ENCODE measurements around the gene MYORG.
"Not testable (repeated sequence)": the region's sequence is repeated elsewhere in the genome, so short reads cannot be mapped to it uniquely, and the experiment has no call there.

MYORG gene

DNA sequence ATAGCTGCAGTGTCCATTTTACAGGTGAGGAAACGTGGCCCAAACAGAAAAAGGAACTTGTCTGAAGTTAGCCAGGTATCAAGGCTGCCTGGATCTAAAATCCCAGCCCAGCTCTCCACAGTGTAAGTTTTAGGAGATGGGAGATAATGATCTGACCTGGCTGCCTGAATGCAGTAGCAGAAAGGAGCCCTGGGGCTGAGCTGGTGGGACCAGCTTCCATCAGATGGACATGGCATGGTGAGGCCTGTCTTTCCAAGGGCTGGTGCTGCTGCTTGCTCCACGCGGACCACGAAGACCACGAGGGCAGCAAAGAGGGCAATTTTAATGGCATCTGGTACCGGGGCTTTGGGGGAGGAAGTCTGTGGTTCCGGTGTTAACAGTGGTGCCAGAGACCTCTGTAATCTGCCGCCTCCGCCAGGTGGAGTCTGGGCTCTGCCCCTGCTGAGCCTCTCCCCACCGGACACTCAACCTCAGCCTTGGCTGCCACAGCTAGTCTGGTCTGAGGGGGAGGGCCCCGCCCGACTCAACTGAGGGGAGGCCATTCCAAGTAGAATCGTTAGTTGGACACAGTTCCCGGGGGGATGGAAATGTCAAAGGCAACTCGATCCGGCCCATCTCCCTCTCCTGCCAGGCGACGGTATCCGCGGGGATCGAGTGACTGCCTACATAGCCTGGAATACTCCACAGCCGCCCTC is 650 bp downstream of the MYORG start:
- H3K27ac ChIP-seq (ENCODE audit: low read depth, low read length): no peak overlapping the region
- H3K79me2 ChIP-seq (ENCODE audit: control insufficient read depth, insufficient read depth, low read length, unreplicated experiment): no peaks in the 10 kb centered on the region
- H2AFZ ChIP-seq (ENCODE audit: low read length, unreplicated experiment): no peak overlapping the region
- peak overlapping the region; percentile 76 for H3K4me3 ChIP-seq (ENCODE audit: low read depth, low read length)
- peaks cover 6% of the 10 kb centered on the region for H3K4me1 ChIP-seq (ENCODE audit: control insufficient read depth, insufficient read depth, low read length, unreplicated experiment)
- H3K27me3 ChIP-seq (ENCODE audit: insufficient read depth, low read length): peaks cover 6% of the 10 kb centered on the region; the same call in 1 of the 2 replicates
- H3K36me3 ChIP-seq (ENCODE audit: insufficient read depth, low read length): no peaks in the 10 kb centered on the region

DNA sequence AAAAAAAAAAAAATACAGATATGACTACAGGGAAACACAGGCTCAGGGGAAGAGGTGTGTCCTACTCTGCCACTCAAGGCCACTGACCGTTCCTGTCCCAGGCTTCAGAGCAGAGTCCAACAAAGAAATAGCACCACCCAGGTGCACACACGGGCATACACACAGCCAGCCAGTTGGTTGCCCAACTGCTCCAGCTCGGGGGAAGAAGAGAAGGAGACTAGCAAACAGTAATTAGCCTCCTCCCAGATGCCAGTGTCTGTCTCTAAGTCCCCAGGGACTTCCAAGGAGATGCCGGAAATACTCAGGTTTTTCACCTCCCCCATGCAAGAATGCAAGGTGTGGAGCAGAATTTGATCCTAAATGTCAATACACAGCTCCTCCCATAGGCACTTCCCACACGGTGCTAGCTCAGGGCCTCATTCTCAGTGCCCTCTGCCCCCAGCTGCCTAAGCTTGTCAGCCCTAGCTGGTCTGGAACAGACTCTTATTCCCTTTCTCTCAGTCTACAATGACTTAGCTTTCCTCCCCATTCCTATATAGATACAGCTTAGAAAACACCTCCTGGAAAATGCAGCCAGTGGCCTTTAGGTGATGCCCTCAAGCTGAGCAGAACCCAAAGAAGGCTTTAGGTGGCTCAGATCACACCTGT is 1.7 kb downstream of the MYORG start:
- Histone ChIP-seq H3K4me1 (ENCODE audit: control insufficient read depth, insufficient read depth, low read length, unreplicated experiment) (peaks cover 4% of the 10 kb centered on the region), H3K4me3 (ENCODE audit: low read depth, low read length) (no peak overlapping the region), H3K79me2 (ENCODE audit: control insufficient read depth, insufficient read depth, low read length, unreplicated experiment) (no peaks in the 10 kb centered on the region), H3K36me3 (ENCODE audit: insufficient read depth, low read length) (no peaks in the 10 kb centered on the region), H2AFZ (ENCODE audit: low read length, unreplicated experiment) (no peak overlapping the region), H3K27ac (ENCODE audit: low read depth, low read length) (no peak overlapping the region), H3K27me3 (ENCODE audit: insufficient read depth, low read length) (peaks cover 7% of the 10 kb centered on the region; the same call in 1 of the 2 replicates)

GRCh38 chr9:34374339-34374738 is 2.4 kb downstream of the MYORG start:
- H3K79me2 ChIP-seq (ENCODE audit: control insufficient read depth, insufficient read depth, low read length, unreplicated experiment): no peaks in the 10 kb centered on the region
- no peak overlapping the region for H3K27ac ChIP-seq (ENCODE audit: low read depth, low read length)
- peaks cover 7% of the 10 kb centered on the region; the same call in 1 of the 2 replicates for H3K27me3 ChIP-seq (ENCODE audit: insufficient read depth, low read length)
- H3K36me3 ChIP-seq (ENCODE audit: insufficient read depth, low read length): no peaks in the 10 kb centered on the region
- no peaks in the 10 kb centered on the region for H3K4me1 ChIP-seq (ENCODE audit: control insufficient read depth, insufficient read depth, low read length, unreplicated experiment)
- H2AFZ ChIP-seq (ENCODE audit: low read length, unreplicated experiment): no peak overlapping the region
- H3K4me3 ChIP-seq (ENCODE audit: low read depth, low read length): no peak overlapping the region

- Histone ChIP-seq H3K27ac (ENCODE audit: low read depth, low read length) (no peak overlapping the region), H3K4me3 (ENCODE audit: low read depth, low read length) (no peak overlapping the region), H3K36me3 (ENCODE audit: insufficient read depth, low read length) (no peaks in the 10 kb centered on the region), H3K4me1 (ENCODE audit: control insufficient read depth, insufficient read depth, low read length, unreplicated experiment) (no peaks in the 10 kb centered on the region), H3K27me3 (ENCODE audit: insufficient read depth, low read length) (peaks cover 7% of the 10 kb centered on the region; the same call in 1 of the 2 replicates), H3K79me2 (ENCODE audit: control insufficient read depth, insufficient read depth, low read length, unreplicated experiment) (no peaks in the 10 kb centered on the region), H2AFZ (ENCODE audit: low read length, unreplicated experiment) (no peak overlapping the region)
Observed at GRCh38 chr9:34373749-34374148, 2.9 kb downstream of the MYORG start.

DNA sequence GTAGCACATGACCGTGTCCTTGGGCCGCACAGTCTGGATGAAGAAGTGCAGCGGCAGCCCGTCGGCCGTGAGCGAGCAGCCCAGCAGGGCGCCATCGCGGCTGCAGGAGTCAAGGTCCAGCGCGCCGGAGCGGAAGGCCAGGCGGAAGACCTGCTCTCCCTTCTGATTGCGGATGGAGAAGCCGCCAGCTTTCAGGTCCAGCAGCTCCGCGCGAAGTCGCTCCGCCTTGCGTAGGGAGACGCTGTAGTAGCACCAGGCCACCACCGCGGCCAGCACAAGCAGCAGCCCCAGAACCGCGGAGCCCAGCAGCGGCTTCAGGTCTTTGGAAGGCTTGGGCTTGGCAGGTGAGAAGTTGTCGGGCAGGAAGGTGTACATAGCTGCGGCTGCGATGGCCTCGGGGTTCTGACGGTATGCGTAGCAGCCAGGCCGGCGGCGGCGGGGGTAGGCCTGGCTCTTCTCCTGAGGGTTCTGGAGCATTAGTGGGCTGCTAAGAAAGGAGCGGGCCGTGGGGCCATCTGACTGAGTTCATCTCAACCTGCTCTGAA is 4.2 kb downstream of the MYORG start:
- no peak overlapping the region for H3K27ac ChIP-seq (ENCODE audit: low read depth, low read length)

GRCh38 chr9:34371886-34372466 is 4.7 kb downstream of the MYORG start:
- Histone ChIP-seq H3K27me3 (ENCODE audit: insufficient read depth, low read length) (peaks cover 7% of the 10 kb centered on the region; the same call in 1 of the 2 replicates), H3K36me3 (ENCODE audit: insufficient read depth, low read length) (no peaks in the 10 kb centered on the region), H3K4me1 (ENCODE audit: control insufficient read depth, insufficient read depth, low read length, unreplicated experiment) (no peaks in the 10 kb centered on the region), H3K79me2 (ENCODE audit: control insufficient read depth, insufficient read depth, low read length, unreplicated experiment) (no peaks in the 10 kb centered on the region), H3K4me3 (ENCODE audit: low read depth, low read length) (no peak overlapping the region), H3K27ac (ENCODE audit: low read depth, low read length) (no peak overlapping the region), H2AFZ (ENCODE audit: low read length, unreplicated experiment) (no peak overlapping the region)

More for the DNA sequence above, 4.2 kb downstream of the MYORG start:
- Histone ChIP-seq H3K4me3 (ENCODE audit: low read depth, low read length) (no peak overlapping the region), H3K79me2 (ENCODE audit: control insufficient read depth, insufficient read depth, low read length, unreplicated experiment) (no peaks in the 10 kb centered on the region), H3K36me3 (ENCODE audit: insufficient read depth, low read length) (no peaks in the 10 kb centered on the region), H3K27me3 (ENCODE audit: insufficient read depth, low read length) (peaks cover 7% of the 10 kb centered on the region; the same call in 1 of the 2 replicates), H2AFZ (ENCODE audit: low read length, unreplicated experiment) (no peak overlapping the region), H3K4me1 (ENCODE audit: control insufficient read depth, insufficient read depth, low read length, unreplicated experiment) (no peaks in the 10 kb centered on the region)

DNA sequence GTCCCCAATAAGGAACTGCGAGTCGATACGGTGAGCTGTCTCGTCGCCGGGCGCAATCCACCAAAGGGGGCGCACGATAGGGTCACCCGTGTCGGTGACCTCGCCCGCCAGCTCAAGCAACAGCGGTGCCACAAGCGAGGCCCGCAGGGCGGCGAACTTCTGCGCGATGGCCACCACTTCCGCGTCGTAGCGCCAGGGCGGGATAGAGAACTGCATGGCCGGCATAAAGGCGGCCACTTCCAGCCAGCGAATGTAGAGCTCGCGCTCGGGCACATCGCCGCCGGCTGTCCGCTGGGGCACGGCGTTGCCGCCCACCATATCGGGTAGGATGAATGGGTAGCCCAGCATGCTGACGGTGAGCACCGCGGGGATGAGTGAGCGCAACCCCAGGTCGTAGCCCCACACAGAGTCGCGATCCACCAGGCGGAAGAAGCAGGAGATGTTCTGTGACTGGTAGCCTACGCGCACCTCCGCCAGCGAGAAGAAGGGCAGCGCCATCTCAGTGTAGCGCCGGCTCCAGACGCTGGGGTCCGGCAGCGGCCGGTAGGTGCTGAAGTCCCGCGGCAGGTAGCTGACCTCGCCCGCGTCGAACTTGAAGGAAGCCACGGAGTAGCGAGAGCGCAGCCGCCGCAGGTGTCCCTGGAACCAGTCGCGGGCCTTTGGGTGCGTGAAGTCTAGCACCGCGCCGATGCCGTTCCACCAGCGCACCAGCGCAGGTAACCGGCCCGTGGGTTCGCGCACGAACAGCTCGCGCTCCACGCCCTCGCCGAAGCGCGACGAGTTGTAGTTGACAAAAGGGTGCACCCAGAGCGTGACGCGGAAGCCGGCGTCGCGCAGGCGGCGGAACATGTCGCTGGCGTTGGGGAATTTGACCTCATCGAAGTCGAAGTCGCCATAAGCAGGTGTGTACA is 5.5 kb downstream of the MYORG start:
- no peaks in the 10 kb centered on the region for H3K36me3 ChIP-seq (ENCODE audit: insufficient read depth, low read length)
- H2AFZ ChIP-seq (ENCODE audit: low read length, unreplicated experiment): no peak overlapping the region
- no peaks in the 10 kb centered on the region for H3K4me1 ChIP-seq (ENCODE audit: control insufficient read depth, insufficient read depth, low read length, unreplicated experiment)

DNA sequence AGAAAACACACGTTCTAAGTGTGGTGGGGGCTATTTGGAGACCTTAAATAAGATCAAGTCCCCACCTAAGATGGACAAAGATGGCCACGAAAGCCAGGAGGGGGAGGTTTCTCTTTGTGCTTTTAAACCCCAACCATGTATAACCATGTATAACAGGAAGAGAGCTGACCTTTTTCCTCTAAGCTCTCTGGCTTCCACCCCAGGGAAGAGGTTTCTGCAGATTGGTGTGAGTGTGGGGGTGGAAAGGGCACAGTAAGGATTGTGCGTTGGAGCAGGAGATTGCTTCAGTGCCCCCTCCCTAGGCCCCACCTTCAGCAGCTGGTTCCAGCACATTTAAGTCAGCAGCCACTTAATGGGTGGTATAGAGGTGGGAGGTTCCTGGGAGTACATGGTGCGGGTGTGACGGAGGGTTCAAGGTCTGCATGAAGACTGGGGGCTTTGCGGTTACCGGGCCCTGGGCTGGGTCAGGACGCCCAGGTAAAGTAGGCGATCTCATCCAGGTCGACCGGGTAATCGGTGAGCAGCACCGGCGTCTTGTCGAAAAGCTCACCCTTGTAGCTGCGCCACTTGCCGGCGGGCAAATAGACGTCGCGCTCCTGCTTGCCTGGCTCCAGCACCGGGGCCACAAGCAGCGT is 6.2 kb downstream of the MYORG start:
- no peak overlapping the region for H3K4me3 ChIP-seq (ENCODE audit: low read depth, low read length)
- H3K79me2 ChIP-seq (ENCODE audit: control insufficient read depth, insufficient read depth, low read length, unreplicated experiment): no peaks in the 10 kb centered on the region
- no peak overlapping the region for H3K27ac ChIP-seq (ENCODE audit: low read depth, low read length)
- H3K36me3 ChIP-seq (ENCODE audit: insufficient read depth, low read length): no peaks in the 10 kb centered on the region
- peaks cover 7% of the 10 kb centered on the region; the same call in 1 of the 2 replicates for H3K27me3 ChIP-seq (ENCODE audit: insufficient read depth, low read length)
- H2AFZ ChIP-seq (ENCODE audit: low read length, unreplicated experiment): no peak overlapping the region
- no peaks in the 10 kb centered on the region for H3K4me1 ChIP-seq (ENCODE audit: control insufficient read depth, insufficient read depth, low read length, unreplicated experiment)

More for the DNA sequence above, 5.5 kb downstream of the MYORG start:
- Histone ChIP-seq H3K4me3 (ENCODE audit: low read depth, low read length) (no peak overlapping the region), H3K27ac (ENCODE audit: low read depth, low read length) (no peak overlapping the region), H3K27me3 (ENCODE audit: insufficient read depth, low read length) (peaks cover 7% of the 10 kb centered on the region; the same call in 1 of the 2 replicates), H3K79me2 (ENCODE audit: control insufficient read depth, insufficient read depth, low read length, unreplicated experiment) (no peaks in the 10 kb centered on the region)

DNA sequence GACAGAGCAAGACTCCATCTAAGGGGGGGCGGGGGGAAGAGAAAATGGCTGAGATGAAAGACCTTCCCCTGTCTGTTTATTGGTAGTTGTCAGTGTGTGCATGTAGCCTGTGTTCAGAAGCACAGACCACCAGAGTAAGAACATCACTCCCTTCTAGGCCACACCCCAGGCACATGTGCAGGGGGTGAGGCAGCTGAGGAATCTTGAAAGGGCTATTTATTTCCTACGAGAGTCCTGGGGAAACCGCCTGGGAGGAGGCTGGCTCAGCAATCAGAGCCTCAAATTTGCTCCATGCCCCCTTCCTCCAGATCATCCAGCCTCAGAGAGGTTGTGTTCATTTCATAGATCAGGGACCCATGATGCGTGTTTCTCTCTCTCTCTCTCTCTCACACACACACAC is 7.1 kb downstream of the MYORG start:
- H3K27ac ChIP-seq (ENCODE audit: low read depth, low read length): no peak overlapping the region
- H3K36me3 ChIP-seq (ENCODE audit: insufficient read depth, low read length): no peaks in the 10 kb centered on the region
- no peaks in the 10 kb centered on the region for H3K79me2 ChIP-seq (ENCODE audit: control insufficient read depth, insufficient read depth, low read length, unreplicated experiment)
- H3K27me3 ChIP-seq (ENCODE audit: insufficient read depth, low read length): peaks cover 7% of the 10 kb centered on the region; the same call in 1 of the 2 replicates
- no peak overlapping the region for H2AFZ ChIP-seq (ENCODE audit: low read length, unreplicated experiment)
- H3K4me1 ChIP-seq (ENCODE audit: control insufficient read depth, insufficient read depth, low read length, unreplicated experiment): no peaks in the 10 kb centered on the region
- no peak overlapping the region for H3K4me3 ChIP-seq (ENCODE audit: low read depth, low read length)

DNA sequence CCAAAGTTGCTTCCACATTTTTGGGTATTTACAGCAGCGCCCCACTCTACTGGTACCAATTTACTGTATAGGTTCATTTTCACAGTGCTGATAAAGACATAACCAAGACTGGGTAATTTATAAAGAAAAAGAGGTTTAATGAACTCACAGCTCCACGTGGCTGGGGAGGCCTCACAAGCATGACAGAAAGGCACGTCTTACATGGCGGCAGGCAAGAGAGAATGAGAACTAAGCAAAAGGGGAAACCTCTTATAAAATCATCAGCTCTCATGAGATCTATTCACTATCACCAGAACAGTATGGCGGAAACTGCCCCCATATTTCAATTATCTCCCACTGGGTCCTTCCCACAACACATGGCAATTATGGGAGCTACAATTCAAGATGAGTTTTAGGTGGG is 7.9 kb downstream of the MYORG start:
- H3K36me3 ChIP-seq (ENCODE audit: insufficient read depth, low read length); H3K79me2 ChIP-seq (ENCODE audit: control insufficient read depth, insufficient read depth, low read length, unreplicated experiment); H3K27ac ChIP-seq (ENCODE audit: low read depth, low read length); H3K4me3 ChIP-seq (ENCODE audit: low read depth, low read length); H2AFZ ChIP-seq (ENCODE audit: low read length, unreplicated experiment); H3K27me3 ChIP-seq (ENCODE audit: insufficient read depth, low read length); H3K4me1 ChIP-seq (ENCODE audit: control insufficient read depth, insufficient read depth, low read length, unreplicated experiment): not testable (repeated sequence)
